GM23338 (cell line): ENCODE results near the gene HIF3A. TPM values are rescaled to one million over a fixed set of nuclear protein-coding genes. Genes with fewer than 3 reads are reported as not detected.

ENCODE experiments used
- ATAC-seq: fragments of 200-7000 bp; cut with Tn5 transposase; 3 replicates; pipeline ENCODE4 v1.9.1; 2020
- DNase-seq: peaks from one replicate; pipeline ENCODE4 v3.0.0-alpha.2; 2015; ENCODE audit warnings: low spot score
- H2AFZ ChIP-seq: fragments of 200-600 bp; sonication (generic); 2 replicates; pipeline ENCODE4 v1.8.0; 2016; ENCODE audit warnings: antibody characterized with exemption, mild to moderate bottlenecking, moderate library complexity
- H3F3A ChIP-seq: fragments of 200-600 bp; sonication (generic); replicated peaks from 2 replicates; pipeline ENCODE4 v1.8.0; 2017; ENCODE audit warnings: antibody characterized with exemption, mixed run types, low read depth
- H3K27ac ChIP-seq: fragments of 200-600 bp; sonication (generic); 2 replicates; pipeline ENCODE4 v1.6.1; 2016; ENCODE audit warnings: low read depth
- H3K27me3 ChIP-seq: fragments of 200-600 bp; sonication (generic); 2 replicates; pipeline ENCODE4 v1.8.0; 2016; ENCODE audit warnings: mild to moderate bottlenecking, mixed run types, moderate library complexity; ENCODE audit not compliant: insufficient read depth
- H3K36me3 ChIP-seq: fragments of 200-600 bp; sonication (generic); 2 replicates; pipeline ENCODE4 v1.8.0; 2016; ENCODE audit warnings: mild to moderate bottlenecking; ENCODE audit not compliant: insufficient read depth
- H3K4me1 ChIP-seq: fragments of 200-600 bp; sonication (generic); 2 replicates; pipeline ENCODE4 v1.8.0; 2016; ENCODE audit warnings: mild to moderate bottlenecking, moderate library complexity; ENCODE audit not compliant: insufficient read depth
- H3K4me2 ChIP-seq: fragments of 200-600 bp; sonication (generic); 2 replicates; pipeline ENCODE4 v1.7.1; 2017; ENCODE audit warnings: mixed run types
- H3K4me3 ChIP-seq: fragments of 200-600 bp; sonication (generic); 2 replicates; pipeline ENCODE4 v1.6.1; 2016; ENCODE audit warnings: mixed run types
- H3K79me2 ChIP-seq: fragments of 200-600 bp; sonication (generic); replicated peaks from 2 replicates; pipeline ENCODE4 v1.8.0; 2017; ENCODE audit warnings: mild to moderate bottlenecking; ENCODE audit not compliant: insufficient read depth
- H3K9me2 ChIP-seq: fragments of 200-600 bp; sonication (generic); 2 replicates; pipeline ENCODE4 v1.8.0; 2017; ENCODE audit not compliant: insufficient read depth
- H4K20me1 ChIP-seq: fragments of 200-600 bp; sonication (generic); replicated peaks from 2 replicates; pipeline ENCODE4 v1.8.0; 2017; ENCODE audit warnings: mild to moderate bottlenecking; ENCODE audit not compliant: insufficient read depth
- H3K27ac Mint-ChIP-seq: 2 replicates; pipeline ENCODE4 v1.8.0; 2020; ENCODE audit warnings: inconsistent platforms, mild to moderate bottlenecking, moderate library complexity, mixed read lengths
- H3K27me3 Mint-ChIP-seq: 3 replicates; pipeline ENCODE4 v1.8.0; 2022; ENCODE audit warnings: low read depth, mild to moderate bottlenecking, moderate library complexity, mixed read lengths, inconsistent platforms; ENCODE audit not compliant: insufficient read depth, poor library complexity
- H3K36me3 Mint-ChIP-seq: 3 replicates; pipeline ENCODE4 v1.8.0; 2021; ENCODE audit warnings: low read depth, mild to moderate bottlenecking, inconsistent platforms, moderate library complexity, mixed read lengths
- H3K4me1 Mint-ChIP-seq: 3 replicates; pipeline ENCODE4 v1.8.0; 2020; ENCODE audit warnings: mild to moderate bottlenecking, inconsistent platforms, mixed read lengths
- H3K4me3 Mint-ChIP-seq: 3 replicates; pipeline ENCODE4 v1.8.0; 2021; ENCODE audit warnings: moderate library complexity, mild to moderate bottlenecking, inconsistent platforms, mixed read lengths
- H3K9me3 Mint-ChIP-seq: 3 replicates; pipeline ENCODE4 v1.8.0; 2020; ENCODE audit warnings: moderate library complexity, mild to moderate bottlenecking, inconsistent platforms, mixed read lengths
- CREB1 ChIP-seq: fragments of 250-450 bp; sonication (Bioruptor Pico); IDR thresholded peaks from 2 replicates; pipeline ENCODE4 v1.5.0; 2020; ENCODE audit warnings: low read depth, mild to moderate bottlenecking, moderate library complexity
- CTCF ChIP-seq, 2 experiments: fragments of 200-600 bp in 1 of 2; sonication (generic) in 1 of 2; conservative IDR thresholded peaks; 2 replicates each; pipeline versions ENCODE4 v1.5.1 to v1.6.1; 2016 to 2017; ENCODE audit warnings: antibody characterized with exemption in 2 of 2, low read depth in 2 of 2, mild to moderate bottlenecking in 2 of 2, moderate library complexity in 1 of 2
- ETS1 ChIP-seq: IDR thresholded peaks from 2 replicates; pipeline ENCODE4 v1.6.1; 2016; ENCODE audit warnings: antibody characterized with exemption
- EZH2 ChIP-seq: fragments of 200-600 bp; sonication (generic); IDR thresholded peaks from one replicate; pipeline ENCODE4 v1.8.0; 2017; ENCODE audit warnings: antibody characterized with exemption, mild to moderate bottlenecking, low read depth; ENCODE audit not compliant: unreplicated experiment
- EZH2phosphoT487 ChIP-seq: fragments of 200-600 bp; sonication (generic); IDR thresholded peaks from one replicate; pipeline ENCODE4 v1.8.1; 2018; ENCODE audit warnings: antibody characterized with exemption; ENCODE audit not compliant: unreplicated experiment
- JUNB ChIP-seq: IDR thresholded peaks from one replicate; pipeline ENCODE4 v1.6.1; 2016; ENCODE audit warnings: antibody characterized with exemption; ENCODE audit not compliant: unreplicated experiment
- NANOG ChIP-seq: IDR thresholded peaks from 2 replicates; pipeline ENCODE4 v1.6.1; 2016; ENCODE audit warnings: antibody characterized with exemption, borderline replicate concordance
- POLR2AphosphoS5 ChIP-seq: IDR thresholded peaks from 2 replicates; pipeline ENCODE4 v1.6.1; 2016; ENCODE audit warnings: antibody characterized with exemption, low read depth
- REST ChIP-seq: IDR thresholded peaks from one replicate; pipeline ENCODE4 v1.6.1; 2018; ENCODE audit warnings: antibody characterized with exemption; ENCODE audit not compliant: unreplicated experiment
- STAT1 ChIP-seq: IDR thresholded peaks from one replicate; pipeline ENCODE4 v1.6.1; 2016; ENCODE audit warnings: antibody characterized with exemption; ENCODE audit not compliant: unreplicated experiment
- ZNF114 ChIP-seq: fragments of 250-450 bp; sonication (Bioruptor Pico); IDR thresholded peaks from 2 replicates; pipeline ENCODE4 v1.5.0; 2020; ENCODE audit warnings: mild to moderate bottlenecking, moderate library complexity
- ZNF331 ChIP-seq: fragments of 250-450 bp; sonication (Bioruptor Pico); IDR thresholded peaks from 2 replicates; pipeline ENCODE4 v1.5.0; 2020; ENCODE audit warnings: low read depth, mild to moderate bottlenecking, moderate library complexity
- polyA plus RNA-seq: library from polyadenylated mRNA; unstranded; fragments of >200 nt; fragmentation: Nextera tagmentation; extraction: Ambion mirVana; gene quantifications from 2 replicates; pipeline ENCODE4 v1.2.1, GENCODE V29; 2016
- total RNA-seq: library from RNA; depleted of rRNA; stranded (reverse); fragments of >200 nt; shearing (Covaris generic); gene quantifications from 2 replicates; pipeline ENCODE4 v1.2.3, GENCODE V29; 2014

The HIF3A gene
- total and polyA plus RNA-seq, 2 experiments from 2014 or later: 20.4 to 70.5 TPM

- peaks cover 12% of the 10 kb centered on the region for H3K36me3 ChIP-seq
- Mint-ChIP-seq H3K4me3 (no peak overlapping the region), H3K36me3 (peaks cover 43% of the 10 kb centered on the region), H3K27ac (no peak overlapping the region; the same call in 1 of the 2 replicates), H3K9me3 (0 out of 3 replicates have a peak, but pooled peaks cover 1% of the 10 kb centered on the region), H3K27me3 (peaks cover 16% of the 10 kb centered on the region), H3K4me1 (peaks cover 43% of the 10 kb centered on the region)
- TF ChIP-seq STAT1 (no peak), JUNB (no peak), EZH2phosphoT487 (no peak), ZNF331 (no peak), CTCF (conservative IDR thresholded peaks at IDR 0.05; ENCODE audit: low read depth in 2 of 2) (no peak), CREB1 (CRISPR knock-in tag) (no peak), EZH2 (no peak), POLR2AphosphoS5 (no peak), ZNF114 (CRISPR knock-in tag) (no peak)
- no peaks in the 10 kb centered on the region for H3K27me3 ChIP-seq
- H3K27ac ChIP-seq: peak overlapping the region; percentile 78; the same call in 1 of the 2 replicates
- H3K4me1 ChIP-seq: peaks cover 26% of the 10 kb centered on the region
- peaks cover 62% of the 10 kb centered on the region for H3K79me2 ChIP-seq
- H2AFZ ChIP-seq: no peak overlapping the region
- DNase-seq (no peak), ATAC-seq (no peak)
- H3K4me3 ChIP-seq: no peak overlapping the region
- no peaks in the 10 kb centered on the region for H3F3A ChIP-seq
- H3K9me2 ChIP-seq: no peaks in the 10 kb centered on the region
- H3K4me2 ChIP-seq: peak overlapping the region; percentile 55
- peaks cover 18% of the 10 kb centered on the region for H4K20me1 ChIP-seq
Measured at GRCh38 chr19:46350758-46351159, 53.9 kb downstream of the HIF3A start.

- Histone ChIP-seq H3K4me2 (peak overlapping the region; percentile 55), H3K79me2 (peaks cover 62% of the 10 kb centered on the region), H3K27ac (peak overlapping the region; percentile 78; the same call in 1 of the 2 replicates), H3K4me3 (no peak overlapping the region), H2AFZ (no peak overlapping the region), H3K4me1 (peaks cover 26% of the 10 kb centered on the region), H3K27me3 (no peaks in the 10 kb centered on the region), H3F3A (no peaks in the 10 kb centered on the region), H3K36me3 (peaks cover 13% of the 10 kb centered on the region), H3K9me2 (no peaks in the 10 kb centered on the region), H4K20me1 (peaks cover 20% of the 10 kb centered on the region)
- ATAC-seq (no peak), DNase-seq (peak; percentile 27)
- H3K27me3 Mint-ChIP-seq: peaks cover 16% of the 10 kb centered on the region
- peaks cover 47% of the 10 kb centered on the region for H3K36me3 Mint-ChIP-seq
- H3K9me3 Mint-ChIP-seq: no peaks in the 10 kb centered on the region
- peaks cover 44% of the 10 kb centered on the region for H3K4me1 Mint-ChIP-seq
- H3K27ac Mint-ChIP-seq: peak overlapping the region; percentile 32
- peak overlapping the region; percentile 2; the same call in 1 of the 3 replicates for H3K4me3 Mint-ChIP-seq
- TF ChIP-seq EZH2: no peak
- no peak for TF ChIP-seq JUNB
- TF ChIP-seq CREB1 (CRISPR knock-in tag): no peak
- no peak for TF ChIP-seq STAT1
- no peak for TF ChIP-seq CTCF (conservative IDR thresholded peaks at IDR 0.05; ENCODE audit: low read depth in 2 of 2)
- no peak for TF ChIP-seq EZH2phosphoT487
- no peak for TF ChIP-seq REST
- TF ChIP-seq NANOG: no peak
- no peak for TF ChIP-seq ZNF114 (CRISPR knock-in tag)
- no peak for TF ChIP-seq POLR2AphosphoS5
- no peak for TF ChIP-seq ZNF331
- TF ChIP-seq ETS1: no peak
Measured at GRCh38 chr19:46351241-46352041, 54.6 kb downstream of the HIF3A start.
